Transverse colon (tissue), 3 donors: ENCODE results near the gene ABCA12.

ENCODE experiments used
- EP300 ChIP-seq: sonication (generic); formaldehyde crosslinking; IDR thresholded peaks from one replicate; pipeline ENCODE4 v1.6.1; 2017; ENCODE audit warnings: antibody characterized with exemption, low read depth
- POLR2A ChIP-seq: fragments of 450-650 bp; IDR thresholded peaks from one replicate; pipeline ENCODE4 v1.6.1; 2016; ENCODE audit warnings: antibody characterized with exemption, mild to moderate bottlenecking, moderate library complexity
- TF ChIP-seq, protein P1 (sequence below), 5 experiments: fragments of 200-600 bp in 3 of 5; fragments of 450-650 bp in 2 of 5; sonication (generic) in 3 of 5; IDR thresholded peaks; 1 replicate in 2 of 5; 2 replicates in 3 of 5; pipeline ENCODE4 v1.5.1; 2016 to 2017; ENCODE audit warnings: antibody characterized with exemption in 5 of 5, inconsistent platforms in 3 of 5, mild to moderate bottlenecking in 2 of 5, moderate library complexity in 1 of 5

- TF ChIP-seq POLR2A, result no peak
- TF ChIP-seq, protein P1, sequence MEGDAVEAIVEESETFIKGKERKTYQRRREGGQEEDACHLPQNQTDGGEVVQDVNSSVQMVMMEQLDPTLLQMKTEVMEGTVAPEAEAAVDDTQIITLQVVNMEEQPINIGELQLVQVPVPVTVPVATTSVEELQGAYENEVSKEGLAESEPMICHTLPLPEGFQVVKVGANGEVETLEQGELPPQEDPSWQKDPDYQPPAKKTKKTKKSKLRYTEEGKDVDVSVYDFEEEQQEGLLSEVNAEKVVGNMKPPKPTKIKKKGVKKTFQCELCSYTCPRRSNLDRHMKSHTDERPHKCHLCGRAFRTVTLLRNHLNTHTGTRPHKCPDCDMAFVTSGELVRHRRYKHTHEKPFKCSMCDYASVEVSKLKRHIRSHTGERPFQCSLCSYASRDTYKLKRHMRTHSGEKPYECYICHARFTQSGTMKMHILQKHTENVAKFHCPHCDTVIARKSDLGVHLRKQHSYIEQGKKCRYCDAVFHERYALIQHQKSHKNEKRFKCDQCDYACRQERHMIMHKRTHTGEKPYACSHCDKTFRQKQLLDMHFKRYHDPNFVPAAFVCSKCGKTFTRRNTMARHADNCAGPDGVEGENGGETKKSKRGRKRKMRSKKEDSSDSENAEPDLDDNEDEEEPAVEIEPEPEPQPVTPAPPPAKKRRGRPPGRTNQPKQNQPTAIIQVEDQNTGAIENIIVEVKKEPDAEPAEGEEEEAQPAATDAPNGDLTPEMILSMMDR (IDR thresholded peaks at IDR 0.05), result no peak
- TF ChIP-seq EP300, result no peak
These were observed 236.1 kb downstream of the ABCA12 start for GRCh38 chr2:214902286-214902685.
